Measurements from ENCODE around the gene MAN1A2. TPM values are rescaled to one million over a fixed set of nuclear protein-coding genes. Genes with fewer than 3 reads are reported as not detected.

The MAN1A2 gene
- total RNA-seq, 1 donor from 2014 or later: 23.3 TPM

- DNase-seq: no peak
- no peak overlapping the region for H3K27ac ChIP-seq (replicated peaks)
- peaks cover 7% of the 10 kb centered on the region for H3K4me1 ChIP-seq
- H3K4me3 ChIP-seq: no peak overlapping the region
- peaks cover 13% of the 10 kb centered on the region for H3K9me3 ChIP-seq (replicated peaks)
- no peak for TF ChIP-seq CTCF (IDR thresholded peaks at IDR 0.05; ENCODE audit: borderline replicate concordance)
- peaks cover 35% of the 10 kb centered on the region for H3K36me3 ChIP-seq
- intact Hi-C loops (cut with micrococcal nuclease): no loop called here
- no peaks in the 10 kb centered on the region for H3K27me3 ChIP-seq (ENCODE audit: low read depth)
Observed at GRCh38 chr1:117401761-117402160, 34.5 kb downstream of the MAN1A2 start.

DNA sequence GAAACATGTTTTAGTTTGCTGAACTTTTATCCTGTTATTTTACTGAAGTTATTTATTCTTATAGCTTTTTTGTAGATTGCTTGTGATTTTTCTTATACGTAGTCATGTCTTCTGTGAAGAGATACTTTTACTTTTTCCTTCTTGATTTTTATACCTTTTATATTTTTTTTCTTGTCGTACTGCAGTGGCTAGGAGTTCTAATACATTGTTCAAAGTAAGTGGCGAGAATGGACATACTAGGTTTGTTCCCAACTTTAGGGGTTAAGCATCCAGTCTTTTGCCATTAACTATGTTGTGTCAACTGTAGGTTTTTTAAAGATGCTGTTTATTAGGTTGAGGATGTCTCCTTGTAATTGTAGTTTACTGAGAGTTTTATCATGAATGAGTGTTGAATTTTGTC, 36.3 kb downstream of the MAN1A2 start:
- Histone ChIP-seq H3K4me1 (peaks cover 7% of the 10 kb centered on the region), H3K9me3 (replicated peaks) (peaks cover 13% of the 10 kb centered on the region), H3K4me3 (no peak overlapping the region), H3K36me3 (peaks cover 35% of the 10 kb centered on the region), H3K27ac (replicated peaks) (no peak overlapping the region), H3K27me3 (ENCODE audit: low read depth) (no peaks in the 10 kb centered on the region)
- no peak for DNase-seq
- intact Hi-C loops (cut with micrococcal nuclease): no loop called here
- TF ChIP-seq CTCF (IDR thresholded peaks at IDR 0.05; ENCODE audit: borderline replicate concordance): no peak

- no peak for DNase-seq
- Histone ChIP-seq H3K4me1 (peaks cover 7% of the 10 kb centered on the region), H3K36me3 (peaks cover 35% of the 10 kb centered on the region), H3K4me3 (no peak overlapping the region), H3K27me3 (ENCODE audit: low read depth) (no peaks in the 10 kb centered on the region), H3K27ac (replicated peaks) (no peak overlapping the region), H3K9me3 (replicated peaks) (peaks cover 13% of the 10 kb centered on the region)
- no peak for TF ChIP-seq CTCF (IDR thresholded peaks at IDR 0.05; ENCODE audit: borderline replicate concordance)
- intact Hi-C loops (cut with micrococcal nuclease): no loop called here
Observed at GRCh38 chr1:117405042-117405441, 37.8 kb downstream of the MAN1A2 start.

DNA sequence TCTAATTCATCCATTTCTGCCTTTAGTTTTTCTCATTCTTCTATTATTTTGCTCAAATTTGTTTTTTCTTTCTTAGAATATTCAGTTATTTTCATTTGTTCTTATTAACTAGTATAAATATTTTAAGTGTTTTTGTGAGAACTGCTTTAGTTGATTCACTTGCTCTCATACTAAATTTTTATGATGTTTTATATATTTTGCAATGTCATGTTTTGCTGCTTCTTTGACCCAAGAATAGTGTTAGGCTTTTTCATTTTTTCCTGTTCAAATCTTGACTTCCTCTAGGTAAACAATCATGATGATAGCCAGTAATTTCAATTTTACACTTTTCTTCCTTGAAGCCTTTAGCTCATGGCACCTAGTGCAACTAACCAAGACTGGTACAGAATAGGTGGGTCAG, 45.2 kb downstream of the MAN1A2 start:
- H3K27me3 ChIP-seq (ENCODE audit: low read depth): no peaks in the 10 kb centered on the region
- H3K27ac ChIP-seq (replicated peaks): no peak overlapping the region
- H3K4me1 ChIP-seq: peaks cover 11% of the 10 kb centered on the region
- no peaks in the 10 kb centered on the region for H3K9me3 ChIP-seq (replicated peaks)
- no peak for TF ChIP-seq CTCF (IDR thresholded peaks at IDR 0.05; ENCODE audit: borderline replicate concordance)
- H3K36me3 ChIP-seq: peaks cover 8% of the 10 kb centered on the region
- intact Hi-C loops (cut with micrococcal nuclease): no loop called here
- H3K4me3 ChIP-seq: no peak overlapping the region
- DNase-seq: no peak

- H3K27me3 ChIP-seq (ENCODE audit: low read depth): no peaks in the 10 kb centered on the region
- no peaks in the 10 kb centered on the region for H3K9me3 ChIP-seq (replicated peaks)
- H3K4me3 ChIP-seq: no peak overlapping the region
- no peak for TF ChIP-seq CTCF (IDR thresholded peaks at IDR 0.05; ENCODE audit: borderline replicate concordance)
- H3K4me1 ChIP-seq: peaks cover 11% of the 10 kb centered on the region
- intact Hi-C loops (cut with micrococcal nuclease): no loop called here
- DNase-seq: no peak
- H3K27ac ChIP-seq (replicated peaks): no peak overlapping the region
- peaks cover 8% of the 10 kb centered on the region for H3K36me3 ChIP-seq
Observed at GRCh38 chr1:117413412-117413811, 46.2 kb downstream of the MAN1A2 start.

- no peak for DNase-seq
- Histone ChIP-seq H3K4me3 (no peak overlapping the region), H3K36me3 (peaks cover 8% of the 10 kb centered on the region), H3K9me3 (replicated peaks) (no peaks in the 10 kb centered on the region), H3K27ac (replicated peaks) (no peak overlapping the region), H3K27me3 (ENCODE audit: low read depth) (no peaks in the 10 kb centered on the region), H3K4me1 (peaks cover 11% of the 10 kb centered on the region)
- no peak for TF ChIP-seq CTCF (IDR thresholded peaks at IDR 0.05; ENCODE audit: borderline replicate concordance)
- intact Hi-C loops (cut with micrococcal nuclease): no loop called here
Observed at GRCh38 chr1:117414943-117415342, 47.7 kb downstream of the MAN1A2 start.

Measured in left ventricle myocardium inferior (tissue), 1 donor.